Measurements from ENCODE around the gene BBX. TPM values are rescaled to one million over a fixed set of nuclear protein-coding genes. Genes with fewer than 3 reads are reported as not detected.

Gene BBX
- total RNA-seq, 1 donor from 2014 or later = 62.3 TPM

- no peak for DNase-seq
- H3K4me3 ChIP-seq = no peak overlapping the region
- peak; percentile 7 for TF ChIP-seq CTCF (IDR thresholded peaks at IDR 0.05)
- ATAC-seq = no peak
- no peaks in the 10 kb centered on the region for H3K9me3 ChIP-seq
- no peaks in the 10 kb centered on the region for H3K27me3 ChIP-seq
- no peaks in the 10 kb centered on the region for H3K4me1 ChIP-seq
- intact Hi-C loops (cut with DNase I) = no loop called here
- H3K27ac ChIP-seq = no peak overlapping the region
- H3K36me3 ChIP-seq = no peaks in the 10 kb centered on the region
Measured at GRCh38 chr3:107643038-107643883, 120.5 kb downstream of the BBX start.

- TF ChIP-seq CTCF (IDR thresholded peaks at IDR 0.05) = no peak
- ATAC-seq (no peak), DNase-seq (no peak)
- no peak overlapping the region for H3K27ac ChIP-seq
- no peaks in the 10 kb centered on the region for H3K9me3 ChIP-seq
- no peaks in the 10 kb centered on the region for H3K27me3 ChIP-seq
- intact Hi-C loops (cut with DNase I) = no loop called here
- no peaks in the 10 kb centered on the region for H3K4me1 ChIP-seq
- no peak overlapping the region for H3K4me3 ChIP-seq
- H3K36me3 ChIP-seq = no peaks in the 10 kb centered on the region
Measured at GRCh38 chr3:107644631-107645030, 121.9 kb downstream of the BBX start.

- Histone ChIP-seq H3K4me3 (no peak overlapping the region), H3K4me1 (peaks cover 9% of the 10 kb centered on the region), H3K27me3 (no peaks in the 10 kb centered on the region), H3K36me3 (no peaks in the 10 kb centered on the region), H3K27ac (no peak overlapping the region), H3K9me3 (no peaks in the 10 kb centered on the region)
- intact Hi-C loops (cut with DNase I) = no loop called here
- no peak for TF ChIP-seq CTCF (IDR thresholded peaks at IDR 0.05)
- peak; percentile 88 for ATAC-seq
- DNase-seq = no peak
Measured at GRCh38 chr3:107650788-107651187, 128.0 kb downstream of the BBX start.

GRCh38 chr3:107651782-107652181, 129.0 kb downstream of the BBX start:
- H3K9me3 ChIP-seq = no peaks in the 10 kb centered on the region
- DNase-seq (no peak), ATAC-seq (no peak)
- intact Hi-C loops (cut with DNase I) = no loop called here
- H3K36me3 ChIP-seq = no peaks in the 10 kb centered on the region
- peaks cover 9% of the 10 kb centered on the region for H3K4me1 ChIP-seq
- H3K27ac ChIP-seq = no peak overlapping the region
- TF ChIP-seq CTCF (IDR thresholded peaks at IDR 0.05) = no peak
- H3K4me3 ChIP-seq = no peak overlapping the region
- no peaks in the 10 kb centered on the region for H3K27me3 ChIP-seq

- no peak for ATAC-seq
- peaks cover 9% of the 10 kb centered on the region for H3K4me1 ChIP-seq
- no peak for DNase-seq
- H3K27me3 ChIP-seq = no peaks in the 10 kb centered on the region
- intact Hi-C loops (cut with DNase I) = no loop called here
- no peak overlapping the region for H3K4me3 ChIP-seq
- TF ChIP-seq CTCF (IDR thresholded peaks at IDR 0.05) = no peak
- no peak overlapping the region for H3K27ac ChIP-seq
- no peaks in the 10 kb centered on the region for H3K36me3 ChIP-seq
- no peaks in the 10 kb centered on the region for H3K9me3 ChIP-seq
Measured at GRCh38 chr3:107654218-107654617, 131.5 kb downstream of the BBX start.
